Lower lobe of right lung (tissue), 2 donors: ENCODE data around the gene LAT. TPM values are rescaled to one million over a fixed set of nuclear protein-coding genes. Genes with fewer than 3 reads are reported as not detected.

Experiments used
- ATAC-seq, 2 donors: fragments of 200-7000 bp; cut with Tn5 transposase; one replicate each; pipeline ENCODE4 v1.9.1; 2020 to 2022; ENCODE audit warnings: mild to moderate bottlenecking in 2 of 2, moderate library complexity in 2 of 2
- DNase-seq: peaks from one replicate; pipeline ENCODE4 v3.0.0-alpha.2; 2020
- H3K27ac ChIP-seq: fragments of 200-600 bp; one replicate; pipeline ENCODE4 v1.8.0; 2022
- H3K27me3 ChIP-seq: fragments of 200-600 bp; one replicate; pipeline ENCODE4 v1.8.0; 2022; ENCODE audit warnings: low read depth
- H3K36me3 ChIP-seq: fragments of 200-600 bp; one replicate; pipeline ENCODE4 v1.8.0; 2022; ENCODE audit warnings: mild to moderate bottlenecking
- H3K4me1 ChIP-seq: fragments of 200-600 bp; one replicate; pipeline ENCODE4 v1.8.0; 2022
- H3K4me3 ChIP-seq: fragments of 200-600 bp; one replicate; pipeline ENCODE4 v1.8.0; 2022; ENCODE audit warnings: mild to moderate bottlenecking
- H3K9me3 ChIP-seq: fragments of 200-600 bp; one replicate; pipeline ENCODE4 v1.8.0; 2022
- CTCF ChIP-seq: fragments of 200-600 bp; IDR thresholded peaks from one replicate; pipeline ENCODE4 v1.8.0; 2022; ENCODE audit warnings: antibody characterized with exemption, mild to moderate bottlenecking
- intact Hi-C: fragments of 100-400 bp; cut with DNase I; formaldehyde crosslinking; loops from one replicate; pipeline ENCODE4 v1.11.0; 2022
- total RNA-seq: library from RNA; stranded (reverse); fragmentation: NEBNext Ultra II Directional; extraction: Animal tissue kit (Norgen Biotek cat#: 25700); gene quantifications from one replicate; pipeline ENCODE4 v1.2.1, GENCODE V29; 2021
- donor health status: DM: no; HTN: yes; CAD: no; lungs with severe emphysema.

LAT gene
- total RNA-seq, 1 donor from 2014 or later = 17.8 TPM

- TF ChIP-seq CTCF = no peak
- ATAC-seq (no peak), DNase-seq (no peak)
- H3K27me3 ChIP-seq = no peaks in the 10 kb centered on the region
- intact Hi-C loops = no loop called here
- no peaks in the 10 kb centered on the region for H3K36me3 ChIP-seq
- no peaks in the 10 kb centered on the region for H3K4me1 ChIP-seq
- H3K27ac ChIP-seq = no peak overlapping the region
- no peak overlapping the region for H3K4me3 ChIP-seq
- no peaks in the 10 kb centered on the region for H3K9me3 ChIP-seq
These were observed 38.7 kb downstream of the LAT start for GRCh38 chr16:29023279-29024277.

GRCh38 chr16:29024278-29024677 lies 39.4 kb downstream of the LAT start:
- no peak for TF ChIP-seq CTCF
- no peak overlapping the region for H3K27ac ChIP-seq
- intact Hi-C loops = no loop called here
- H3K4me1 ChIP-seq = no peaks in the 10 kb centered on the region
- H3K36me3 ChIP-seq = no peaks in the 10 kb centered on the region
- H3K4me3 ChIP-seq = no peak overlapping the region
- H3K9me3 ChIP-seq = no peaks in the 10 kb centered on the region
- no peak for DNase-seq
- ATAC-seq = no peak
- no peaks in the 10 kb centered on the region for H3K27me3 ChIP-seq

- Histone ChIP-seq H3K4me3 (no peak overlapping the region), H3K36me3 (no peaks in the 10 kb centered on the region), H3K27ac (no peak overlapping the region), H3K27me3 (no peaks in the 10 kb centered on the region), H3K9me3 (no peaks in the 10 kb centered on the region), H3K4me1 (no peaks in the 10 kb centered on the region)
- no peak for TF ChIP-seq CTCF
- no peak for ATAC-seq
- intact Hi-C loops = no loop called here
- no peak for DNase-seq
These were observed 40.4 kb downstream of the LAT start for GRCh38 chr16:29025218-29025617.

GRCh38 chr16:29025735-29026134 lies 40.9 kb downstream of the LAT start:
- intact Hi-C loops = no loop called here
- H3K9me3 ChIP-seq = no peaks in the 10 kb centered on the region
- H3K27me3 ChIP-seq = no peaks in the 10 kb centered on the region
- ATAC-seq = no peak
- no peaks in the 10 kb centered on the region for H3K4me1 ChIP-seq
- no peak for DNase-seq
- no peak overlapping the region for H3K4me3 ChIP-seq
- H3K27ac ChIP-seq = no peak overlapping the region
- H3K36me3 ChIP-seq = no peaks in the 10 kb centered on the region
- TF ChIP-seq CTCF = no peak

GRCh38 chr16:29028457-29029167 lies 43.8 kb downstream of the LAT start:
- DNase-seq (no peak), ATAC-seq (peak in 1 of 2 donors; percentile 7)
- Histone ChIP-seq H3K9me3 (no peaks in the 10 kb centered on the region), H3K36me3 (no peaks in the 10 kb centered on the region), H3K27ac (no peak overlapping the region), H3K4me1 (no peaks in the 10 kb centered on the region), H3K27me3 (no peaks in the 10 kb centered on the region), H3K4me3 (no peak overlapping the region)
- intact Hi-C loops = no loop called here
- TF ChIP-seq CTCF = no peak
